Right renal cortex interstitium (tissue), 3 donors: Measurements from ENCODE around the gene WNT8A. TPM values are rescaled to one million over a fixed set of nuclear protein-coding genes. Genes with fewer than 3 reads are reported as not detected.
A peak's percentile ranks its signal among the peaks of the same experiment; 100 is the strongest.
"Not testable (repeated sequence)": the region's sequence is repeated elsewhere in the genome, so short reads cannot be mapped to it uniquely, and the experiment has no call there.

ENCODE experiments used
- DNase-seq, 3 donors: peaks; one replicate each; pipeline ENCODE4 v3.0.0-alpha.2; 2013; ENCODE audit warnings: low read depth in 3 of 3, low spot score in 2 of 3
- polyA plus RNA-seq, 3 donors: library from polyadenylated mRNA; unstranded; fragments of 120-200 nt; gene quantifications; one replicate each; pipeline ENCODE4 v1.2.1, GENCODE V29; 2013; ENCODE audit not compliant: insufficient read length in 3 of 3

Gene WNT8A
- polyA plus RNA-seq, result under 1 TPM in 2 of 3 donors, not detected in 1; 0.10 to 0.27 TPM

GRCh38 chr5:138083702-138084101 lies at the start of gene WNT8A:
TSS of gene WNT8A (plus strand) at chr5:138084033. CDS start at chr5:138084128, 95 bp downstream.
- no peak for DNase-seq

GRCh38 chr5:138035605-138036537 lies 48.0 kb upstream of the WNT8A start:
- DNase-seq, result peak; percentile 77 to 80 (median 78)

- DNase-seq, result no peak
These were observed 46.6 kb upstream of the WNT8A start for GRCh38 chr5:138037271-138037670.

GRCh38 chr5:138037907-138038633 lies 45.8 kb upstream of the WNT8A start:
- DNase-seq, result no peak

GRCh38 chr5:138038826-138039225 lies 45.0 kb upstream of the WNT8A start:
- DNase-seq, result no peak

GRCh38 chr5:138045283-138045682 lies 38.5 kb upstream of the WNT8A start:
- not testable (repeated sequence) for DNase-seq

GRCh38 chr5:138051441-138052296 lies 32.2 kb upstream of the WNT8A start:
- no peak for DNase-seq

GRCh38 chr5:138052718-138053117 lies 31.1 kb upstream of the WNT8A start:
- not testable (repeated sequence) for DNase-seq

GRCh38 chr5:138053554-138053953 lies 30.3 kb upstream of the WNT8A start:
- no peak for DNase-seq

- no peak for DNase-seq
These were observed 29.6 kb upstream of the WNT8A start for GRCh38 chr5:138054206-138054605.

GRCh38 chr5:138054847-138055558 lies 28.8 kb upstream of the WNT8A start:
- DNase-seq, result no peak

GRCh38 chr5:138064526-138064925 lies 19.3 kb upstream of the WNT8A start:
- DNase-seq, result no peak

GRCh38 chr5:138065102-138065501 lies 18.7 kb upstream of the WNT8A start:
- no peak for DNase-seq

- DNase-seq, result no peak
These were observed 15.9 kb upstream of the WNT8A start for GRCh38 chr5:138067945-138068344.

GRCh38 chr5:138068742-138069600 lies 14.9 kb upstream of the WNT8A start:
- DNase-seq, result peak in 1 of 3 donors; percentile 16

GRCh38 chr5:138070026-138070425 lies 13.8 kb upstream of the WNT8A start:
- DNase-seq, result not testable (repeated sequence)

- DNase-seq, result peak in 1 of 3 donors; percentile 31
These were observed 6.7 kb upstream of the WNT8A start for GRCh38 chr5:138077064-138077696.

- no peak for DNase-seq
These were observed 5.7 kb upstream of the WNT8A start for GRCh38 chr5:138078006-138078643.
